GM21717 (cell line): ENCODE results near the gene GRB10.

Experiments
- ATAC-seq: cut with Tn5 transposase; IDR thresholded peaks from one replicate; pipeline ENCODE4 v1.9.1; 2021; ENCODE audit warnings: mild to moderate bottlenecking, moderate library complexity; ENCODE audit not compliant: unreplicated experiment

Gene GRB10

DNA sequence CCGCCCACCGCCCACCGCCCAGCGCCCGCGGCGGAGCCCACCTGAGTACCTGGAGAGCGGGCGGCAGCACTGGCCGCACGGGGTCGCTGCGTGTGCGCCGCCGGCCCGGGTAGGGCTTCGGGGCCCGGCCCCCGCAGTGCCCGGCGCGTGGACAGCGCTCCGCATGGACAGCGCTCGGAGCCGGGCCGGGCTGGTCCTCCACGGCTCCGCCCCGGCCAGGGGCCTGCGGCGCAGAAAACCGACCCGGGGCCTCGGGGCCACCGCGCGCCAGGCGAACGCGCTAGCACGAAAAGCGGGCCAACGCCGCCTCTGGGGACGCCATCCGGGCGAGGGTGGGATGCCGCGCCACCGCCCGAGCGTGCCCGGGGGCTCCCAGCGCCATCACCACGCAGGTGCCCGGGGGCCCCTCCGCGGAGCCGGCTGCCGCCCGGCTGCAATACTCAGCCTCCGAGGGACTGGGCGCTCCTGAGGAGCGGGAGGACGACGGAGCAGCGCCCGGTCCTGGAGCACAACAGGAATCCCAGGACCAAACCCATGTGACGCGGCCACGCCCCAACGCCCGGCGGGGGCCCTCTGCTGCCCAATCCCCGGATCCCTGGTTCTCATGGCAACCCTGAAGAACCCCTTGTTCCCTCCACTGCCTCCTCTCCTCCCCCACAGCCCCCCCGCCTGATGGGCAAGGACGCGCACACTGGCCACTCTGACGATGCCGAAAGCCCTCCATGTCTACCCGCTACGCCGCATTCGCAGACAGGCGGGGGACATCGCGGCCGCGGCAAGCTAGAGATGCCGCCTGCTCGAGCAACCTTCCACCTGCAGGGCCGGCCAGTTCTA lies at the start of gene GRB10:
GRB10 (minus strand) TSS at position 522 of the 834 bp plus-strand sequence. CDS start 50,574 bp downstream, outside the sequence.
- no peak for ATAC-seq

DNA sequence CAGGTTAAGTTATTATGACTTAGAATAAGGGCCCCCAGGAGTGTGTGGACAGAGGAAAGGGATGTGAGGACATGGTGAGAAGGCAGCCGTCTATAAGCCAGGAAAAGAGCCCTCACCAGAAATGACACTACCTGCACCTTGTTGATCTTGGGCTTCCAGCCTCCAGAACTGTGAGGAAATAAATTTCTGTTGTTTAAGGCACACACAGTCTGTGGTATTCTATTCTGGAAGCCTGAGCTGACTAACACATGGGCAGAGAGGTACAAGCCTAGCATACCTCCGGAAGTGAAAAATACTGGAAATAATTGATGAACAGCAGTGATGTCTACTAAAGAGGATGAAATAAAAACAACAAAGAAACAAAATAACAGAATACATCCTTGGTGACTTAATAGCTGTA lies 46.1 kb upstream of the GRB10 start:
- no peak for ATAC-seq

- ATAC-seq: no peak
These were observed 45.4 kb upstream of the GRB10 start for GRCh38 chr7:50828116-50828515.

- no peak for ATAC-seq
These were observed 44.6 kb upstream of the GRB10 start for GRCh38 chr7:50827281-50827680.

DNA sequence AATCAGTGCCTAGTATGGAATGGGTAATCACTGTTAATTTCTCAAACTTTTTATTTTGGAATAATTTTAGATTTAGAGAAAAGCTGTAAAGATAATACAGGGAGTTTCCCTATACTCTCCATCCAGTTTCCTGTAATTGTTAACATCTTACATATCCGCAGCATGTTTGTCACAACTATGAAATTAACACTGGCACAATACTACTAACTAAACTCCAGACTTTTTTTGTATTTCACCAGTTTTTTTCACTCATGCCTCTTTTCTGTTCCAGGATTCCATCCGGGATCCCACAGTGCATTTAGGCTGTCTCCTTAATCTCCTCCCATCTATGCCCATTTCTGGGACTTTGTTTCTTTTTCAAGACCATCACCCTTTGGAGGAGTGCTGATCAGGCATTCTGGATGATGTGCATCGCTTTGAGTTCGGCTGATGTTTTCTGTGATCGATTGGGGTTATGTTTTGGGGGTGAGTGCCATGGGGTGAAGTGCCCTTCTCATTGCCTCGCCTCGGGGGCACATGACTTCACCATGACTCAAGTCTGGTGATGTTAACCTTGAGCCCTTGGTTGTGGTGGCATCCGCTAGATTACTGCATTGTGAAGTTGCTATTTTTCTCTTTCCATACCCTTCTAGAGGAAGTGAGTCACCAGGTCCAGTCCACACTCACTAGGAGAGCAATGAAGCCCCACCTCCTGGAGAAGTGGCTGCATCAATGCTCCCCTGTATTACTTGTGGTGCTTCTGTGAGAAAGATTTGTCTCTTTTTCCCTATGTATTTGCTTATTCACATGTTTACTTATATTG lies 43.9 kb upstream of the GRB10 start:
- no peak for ATAC-seq

DNA sequence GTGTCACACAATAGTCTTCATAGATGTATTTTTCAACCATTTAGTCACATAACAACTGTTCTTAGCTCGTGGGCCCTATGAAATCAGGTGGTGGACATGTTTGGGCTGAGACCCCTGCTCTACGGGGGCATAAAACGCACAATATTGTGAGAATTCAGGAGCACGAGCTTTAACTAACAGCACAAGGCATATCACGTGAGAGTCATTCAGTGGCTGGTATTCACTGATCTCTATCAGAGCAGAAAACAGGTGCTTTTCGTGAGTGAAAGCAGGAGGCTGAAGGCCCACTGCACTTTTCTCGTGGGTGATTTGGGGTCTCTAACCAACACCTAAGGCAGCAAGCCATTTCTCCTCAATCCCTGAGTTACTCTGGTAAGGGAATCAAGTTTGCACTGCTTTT lies 42.8 kb upstream of the GRB10 start:
- no peak for ATAC-seq

- no peak for ATAC-seq
These were observed 42.2 kb upstream of the GRB10 start for GRCh38 chr7:50824882-50825281.

DNA sequence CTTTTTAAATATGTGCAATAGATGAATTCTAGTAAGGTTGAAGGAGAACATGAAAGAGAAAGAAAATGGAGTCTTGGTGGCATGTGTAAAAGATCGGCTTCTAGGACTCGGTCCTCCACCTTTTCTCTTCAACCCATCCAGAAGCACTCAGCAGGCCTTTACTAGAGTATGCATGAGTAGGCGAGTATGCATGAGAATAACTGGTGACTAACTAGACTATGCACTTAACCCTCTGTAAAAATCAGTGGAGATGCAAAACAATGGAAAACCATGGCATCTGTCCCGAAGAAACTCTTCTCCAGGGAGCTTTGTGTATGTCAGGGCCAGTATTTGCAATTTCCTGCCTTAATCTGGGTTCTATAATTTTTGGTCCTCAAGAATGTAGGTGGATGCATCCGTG lies 40.0 kb upstream of the GRB10 start:
- no peak for ATAC-seq

GRCh38 chr7:50822110-50822509 lies 39.4 kb upstream of the GRB10 start:
- ATAC-seq: no peak

GRCh38 chr7:50821457-50822008 lies 38.8 kb upstream of the GRB10 start:
- ATAC-seq: no peak

DNA sequence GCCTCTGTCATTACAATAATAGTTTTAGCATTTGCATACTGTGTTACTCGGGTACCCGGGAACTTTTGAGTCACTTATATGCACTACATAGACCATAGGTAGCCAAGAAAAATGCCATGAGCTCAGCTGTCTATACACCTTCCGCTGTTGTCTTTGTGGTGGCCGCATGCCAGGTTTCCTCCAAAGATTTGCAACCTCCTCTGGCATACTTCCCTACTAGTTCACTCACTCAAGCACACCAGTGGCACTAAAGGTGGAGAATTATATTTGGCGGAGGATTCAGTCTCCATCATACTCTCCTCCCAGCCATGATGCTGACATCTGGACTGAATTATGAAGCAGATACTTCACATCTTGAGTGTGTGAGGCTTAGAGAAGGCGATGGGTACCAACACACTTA lies 35.6 kb upstream of the GRB10 start:
- ATAC-seq: no peak

GRCh38 chr7:50817561-50817960 lies 34.9 kb upstream of the GRB10 start:
- ATAC-seq: no peak

- ATAC-seq: no peak
These were observed 32.4 kb upstream of the GRB10 start for GRCh38 chr7:50815138-50815537.

GRCh38 chr7:50814166-50814565 lies 31.5 kb upstream of the GRB10 start:
- ATAC-seq: no peak

DNA sequence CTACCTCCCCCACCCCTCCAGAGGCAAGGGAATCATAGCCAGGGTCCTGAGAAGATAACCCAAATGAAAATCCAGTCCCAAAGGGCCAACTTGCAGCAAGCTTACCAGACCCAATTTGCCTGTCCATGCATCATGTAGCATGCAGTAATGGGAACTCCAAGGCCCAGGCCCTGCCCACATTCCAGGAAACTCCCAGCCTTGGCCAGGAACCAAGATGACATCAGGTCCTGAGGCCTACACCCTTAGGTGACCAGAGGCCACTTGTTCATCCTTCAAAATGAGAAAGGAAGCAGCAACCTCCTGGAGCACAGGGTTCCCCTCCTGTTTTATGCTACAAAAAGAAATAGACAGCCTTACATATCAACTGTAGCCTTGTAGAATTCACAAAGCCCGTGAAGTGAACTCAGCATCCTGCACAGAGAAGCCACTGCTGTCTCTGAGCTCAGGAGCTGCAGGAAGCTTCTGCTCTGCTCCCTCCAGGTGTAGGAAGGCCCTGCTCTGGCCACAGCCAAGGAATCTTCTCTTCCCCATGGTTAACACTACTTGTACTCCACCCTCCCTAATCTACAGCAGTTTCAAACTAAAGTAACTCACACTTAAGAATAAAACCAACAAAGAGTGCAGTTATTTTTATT lies 30.3 kb upstream of the GRB10 start:
- no peak for ATAC-seq

GRCh38 chr7:50812094-50812493 lies 29.4 kb upstream of the GRB10 start:
- no peak for ATAC-seq

DNA sequence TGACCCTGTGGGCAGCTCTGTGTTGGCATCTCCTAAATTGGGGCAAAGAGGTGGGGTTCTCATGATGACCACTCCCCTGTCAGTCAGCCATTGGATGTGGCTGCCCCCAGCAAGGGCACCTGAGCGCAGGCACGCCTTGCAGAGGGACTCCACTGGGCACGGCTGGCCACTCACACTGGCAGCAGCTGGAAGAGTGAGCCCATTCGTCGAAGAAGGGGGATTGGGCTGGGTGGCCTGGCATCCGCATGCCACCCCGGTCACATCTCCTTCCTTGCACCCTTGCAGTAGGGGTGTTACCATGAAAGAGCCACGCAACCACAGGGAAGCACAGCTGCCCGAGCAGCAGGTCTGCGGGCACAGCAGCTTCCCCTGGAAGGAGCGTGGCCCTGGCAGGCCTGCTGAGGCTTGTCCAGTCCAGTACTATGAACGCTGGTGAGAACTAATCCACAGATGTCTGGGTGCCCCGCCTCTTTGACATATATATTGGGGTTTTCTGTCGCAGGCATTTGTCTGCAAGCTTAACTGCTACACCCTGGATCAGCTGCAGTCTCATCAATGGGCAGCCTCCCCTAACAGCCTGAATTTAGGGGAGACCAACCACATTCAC lies 25.7 kb upstream of the GRB10 start:
- ATAC-seq: no peak

- ATAC-seq: no peak
These were observed 24.5 kb upstream of the GRB10 start for GRCh38 chr7:50807026-50807730.

DNA sequence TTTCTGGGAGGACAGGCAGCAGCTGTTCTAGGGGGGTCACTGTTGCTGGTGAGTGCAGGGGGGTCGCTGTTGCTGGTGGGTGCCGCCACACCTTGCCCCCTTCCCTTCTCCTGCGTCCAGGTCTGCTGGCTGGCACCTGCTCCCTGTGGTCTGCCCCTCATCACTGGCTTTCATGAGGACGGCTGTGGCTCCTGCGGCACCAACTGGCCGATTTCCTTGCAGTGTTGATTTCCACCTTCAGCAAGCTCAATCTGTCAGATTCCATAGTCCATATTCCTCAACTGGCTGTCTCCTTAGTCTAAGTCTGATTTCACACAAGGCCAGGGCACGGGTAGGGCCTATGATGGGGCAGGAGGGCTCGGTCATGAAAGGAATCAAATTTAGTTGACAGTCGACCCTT lies 23.4 kb upstream of the GRB10 start:
- no peak for ATAC-seq

GRCh38 chr7:50805447-50806125 lies 22.9 kb upstream of the GRB10 start:
- no peak for ATAC-seq
